ENCODE data around the gene MPP2. TPM values are rescaled to one million over a fixed set of nuclear protein-coding genes. Genes with fewer than 3 reads are reported as not detected.

MPP2 gene
- total RNA-seq, 3 donors from 2014 or later (not counting 1 experiment from before 2014, with no cell fraction given), result 0.75 to 2.0 (median 0.85) TPM

GRCh38 chr17:43852571-43852970 is 54.8 kb downstream of the MPP2 start:
- Mint-ChIP-seq H3K4me1 (no peaks in the 10 kb centered on the region), H3K27me3 (ENCODE audit: low read depth in 2 of 2) (peaks cover 0 to 14% of the 10 kb centered on the region in 2 donors), H3K9me3 (no peaks in the 10 kb centered on the region), H3K36me3 (no peaks in the 10 kb centered on the region), H3K4me3 (no peak overlapping the region), H3K27ac (no peak overlapping the region)
- ATAC-seq, result no peak
- WGBS (ENCODE audit: insufficient coverage), result 89% methylated on average over 8 of the region's 8 CpGs
- Histone ChIP-seq H3K36me3 (ENCODE audit: control insufficient read depth, insufficient read depth, low read length) (no peaks in the 10 kb centered on the region), H3K4me3 (ENCODE audit: low read length) (no peak overlapping the region), H3K9me3 (ENCODE audit: control insufficient read depth, insufficient read depth, low read length) (peaks cover 3% of the 10 kb centered on the region), H3K27ac (ENCODE audit: low read length) (no peak overlapping the region), H3K27me3 (ENCODE audit: control insufficient read depth, insufficient read depth, low read length) (no peaks in the 10 kb centered on the region), H3K4me1 (ENCODE audit: control insufficient read depth, insufficient read depth, low read length) (no peaks in the 10 kb centered on the region)
- DNase-seq, result no peak
- intact Hi-C loops (cut with micrococcal nuclease), result no loop called here
- TF ChIP-seq CTCF (IDR thresholded peaks at IDR 0.05), result no peak

GRCh38 chr17:43849116-43849515 is 58.2 kb downstream of the MPP2 start:
- no peak for DNase-seq
- WGBS (ENCODE audit: insufficient coverage), result 85% methylated on average over 8 of the region's 8 CpGs

GRCh38 chr17:43848601-43849000 is 58.7 kb downstream of the MPP2 start:
- 91% methylated on average over 10 of the region's 10 CpGs for WGBS (ENCODE audit: insufficient coverage)

More at GRCh38 chr17:43849116-43849515, 58.2 kb downstream of the MPP2 start:
- no peak overlapping the region for H3K27ac Mint-ChIP-seq
- Histone ChIP-seq H3K9me3 (ENCODE audit: control insufficient read depth, insufficient read depth, low read length) (no peaks in the 10 kb centered on the region), H3K27ac (ENCODE audit: low read length) (no peak overlapping the region), H3K4me1 (ENCODE audit: control insufficient read depth, insufficient read depth, low read length) (no peaks in the 10 kb centered on the region), H3K27me3 (ENCODE audit: control insufficient read depth, insufficient read depth, low read length) (no peaks in the 10 kb centered on the region), H3K36me3 (ENCODE audit: control insufficient read depth, insufficient read depth, low read length) (no peaks in the 10 kb centered on the region), H3K4me3 (ENCODE audit: low read length) (no peak overlapping the region)
- H3K4me1 Mint-ChIP-seq, result peaks cover 0 to 7% of the 10 kb centered on the region in 2 donors
- intact Hi-C loops (cut with micrococcal nuclease), result no loop called here
- ATAC-seq, result no peak
- no peak overlapping the region for H3K4me3 Mint-ChIP-seq
- H3K27me3 Mint-ChIP-seq (ENCODE audit: low read depth in 2 of 2), result peaks cover 6 to 16% of the 10 kb centered on the region in 2 donors
- H3K9me3 Mint-ChIP-seq, result no peaks in the 10 kb centered on the region
- no peak for TF ChIP-seq CTCF (IDR thresholded peaks at IDR 0.05)
- H3K36me3 Mint-ChIP-seq, result no peaks in the 10 kb centered on the region

More at GRCh38 chr17:43848601-43849000, 58.7 kb downstream of the MPP2 start:
- no peaks in the 10 kb centered on the region for H3K36me3 Mint-ChIP-seq
- no peaks in the 10 kb centered on the region for H3K9me3 Mint-ChIP-seq
- Histone ChIP-seq H3K4me3 (ENCODE audit: low read length) (no peak overlapping the region), H3K9me3 (ENCODE audit: control insufficient read depth, insufficient read depth, low read length) (no peaks in the 10 kb centered on the region), H3K27ac (ENCODE audit: low read length) (no peak overlapping the region), H3K4me1 (ENCODE audit: control insufficient read depth, insufficient read depth, low read length) (no peaks in the 10 kb centered on the region), H3K27me3 (ENCODE audit: control insufficient read depth, insufficient read depth, low read length) (no peaks in the 10 kb centered on the region), H3K36me3 (ENCODE audit: control insufficient read depth, insufficient read depth, low read length) (no peaks in the 10 kb centered on the region)
- H3K27ac Mint-ChIP-seq, result no peak overlapping the region
- intact Hi-C loops (cut with micrococcal nuclease), result no loop called here
- ATAC-seq (no peak), DNase-seq (no peak)
- peaks cover 0 to 7% of the 10 kb centered on the region in 2 donors for H3K4me1 Mint-ChIP-seq
- H3K27me3 Mint-ChIP-seq (ENCODE audit: low read depth in 2 of 2), result peaks cover 6 to 16% of the 10 kb centered on the region in 2 donors
- H3K4me3 Mint-ChIP-seq, result no peak overlapping the region
- no peak for TF ChIP-seq CTCF (IDR thresholded peaks at IDR 0.05)

Measured in natural killer cell (primary cell).